Tibial nerve (tissue), 4 donors: ENCODE data around the gene MAP1LC3B.
A peak's percentile ranks its signal among the peaks of the same experiment; 100 is the strongest.

Source experiments
- EP300 ChIP-seq, 2 donors: sonication (generic); formaldehyde crosslinking; IDR thresholded peaks; one replicate each; pipeline ENCODE4 v1.6.1; 2017; ENCODE audit warnings: antibody characterized with exemption in 2 of 2, mild to moderate bottlenecking in 1 of 2
- POLR2A ChIP-seq, 2 donors: fragments of 450-650 bp; IDR thresholded peaks; one replicate each; pipeline ENCODE4 v1.6.1; 2017; ENCODE audit warnings: antibody characterized with exemption in 2 of 2, mild to moderate bottlenecking in 2 of 2, moderate library complexity in 2 of 2
- TF ChIP-seq, protein P1 (sequence below), 5 experiments: fragments of 200-600 bp in 3 of 5; fragments of 450-650 bp in 2 of 5; sonication (generic) in 3 of 5; IDR thresholded peaks; one replicate each; pipeline ENCODE4 v1.5.1; 2016 to 2019; ENCODE audit warnings: antibody characterized with exemption in 5 of 5, mild to moderate bottlenecking in 3 of 5, moderate library complexity in 2 of 5

DNA sequence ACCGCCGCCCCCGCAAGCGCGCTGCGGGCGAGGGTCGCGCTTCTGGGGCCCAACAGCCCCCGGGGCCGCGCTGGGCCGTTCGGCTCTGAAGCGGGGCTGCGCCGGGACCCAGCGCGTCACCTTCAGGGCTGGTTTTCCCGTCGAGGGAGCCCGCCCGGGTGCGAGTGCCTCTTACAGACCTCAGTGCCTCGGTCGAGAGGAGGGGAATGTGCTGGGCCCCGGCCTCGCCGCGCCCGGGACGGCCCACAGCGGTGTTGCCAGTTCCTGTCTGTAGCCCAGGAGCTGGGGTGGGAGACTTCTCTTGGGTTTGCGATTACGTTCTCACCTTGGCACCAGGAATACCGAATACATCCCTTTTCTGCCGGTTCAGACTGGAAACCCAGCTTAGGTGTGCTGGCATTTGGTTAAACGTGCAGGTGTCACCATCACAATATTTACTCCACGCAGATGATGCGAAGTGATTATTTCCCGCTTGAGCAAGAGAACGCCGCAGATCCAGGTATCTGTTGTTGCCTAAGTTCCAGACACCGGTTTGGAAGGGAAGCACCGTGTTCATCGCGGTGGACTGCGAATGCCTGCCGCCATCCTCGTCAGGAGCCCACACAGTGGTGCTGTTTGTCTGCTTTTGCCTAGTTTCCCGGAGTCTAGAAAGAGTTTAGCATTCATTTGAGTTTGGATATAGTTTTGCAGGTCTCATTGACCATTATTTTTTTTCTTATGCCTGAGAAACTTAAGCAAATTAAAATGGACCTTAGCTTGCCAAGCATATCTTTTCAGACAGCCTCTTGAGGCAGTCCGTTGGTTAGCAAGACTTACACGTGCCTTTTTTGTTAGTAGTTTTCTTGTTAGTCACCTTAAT lies 914 bp downstream of the MAP1LC3B start:
- TF ChIP-seq, protein P1, sequence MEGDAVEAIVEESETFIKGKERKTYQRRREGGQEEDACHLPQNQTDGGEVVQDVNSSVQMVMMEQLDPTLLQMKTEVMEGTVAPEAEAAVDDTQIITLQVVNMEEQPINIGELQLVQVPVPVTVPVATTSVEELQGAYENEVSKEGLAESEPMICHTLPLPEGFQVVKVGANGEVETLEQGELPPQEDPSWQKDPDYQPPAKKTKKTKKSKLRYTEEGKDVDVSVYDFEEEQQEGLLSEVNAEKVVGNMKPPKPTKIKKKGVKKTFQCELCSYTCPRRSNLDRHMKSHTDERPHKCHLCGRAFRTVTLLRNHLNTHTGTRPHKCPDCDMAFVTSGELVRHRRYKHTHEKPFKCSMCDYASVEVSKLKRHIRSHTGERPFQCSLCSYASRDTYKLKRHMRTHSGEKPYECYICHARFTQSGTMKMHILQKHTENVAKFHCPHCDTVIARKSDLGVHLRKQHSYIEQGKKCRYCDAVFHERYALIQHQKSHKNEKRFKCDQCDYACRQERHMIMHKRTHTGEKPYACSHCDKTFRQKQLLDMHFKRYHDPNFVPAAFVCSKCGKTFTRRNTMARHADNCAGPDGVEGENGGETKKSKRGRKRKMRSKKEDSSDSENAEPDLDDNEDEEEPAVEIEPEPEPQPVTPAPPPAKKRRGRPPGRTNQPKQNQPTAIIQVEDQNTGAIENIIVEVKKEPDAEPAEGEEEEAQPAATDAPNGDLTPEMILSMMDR (IDR thresholded peaks at IDR 0.05): peak in 3 of 5 experiments; percentile 25 to 37 (median 34)
- TF ChIP-seq POLR2A (IDR thresholded peaks at IDR 0.05): no peak
- TF ChIP-seq EP300 (IDR thresholded peaks at IDR 0.05): no peak
